Mesendoderm (in vitro differentiated cells): ENCODE measurements around the gene KIF3A.

ENCODE experiments used
- DNase-seq: peaks from one replicate; pipeline ENCODE4 v3.0.0; 2013
- H2AK5ac ChIP-seq: 2 replicates; pipeline ENCODE4 v1.6.1; 2013; ENCODE audit warnings: low read length, inconsistent platforms
- H2BK120ac ChIP-seq: 2 replicates; pipeline ENCODE4 v1.6.1; 2013; ENCODE audit warnings: low read depth, mild to moderate bottlenecking, low read length, moderate library complexity, mixed read lengths
- H2BK15ac ChIP-seq: replicated peaks from 2 replicates; pipeline ENCODE4 v1.6.1; 2013; ENCODE audit warnings: low read depth, mild to moderate bottlenecking, moderate library complexity
- H2BK5ac ChIP-seq: 2 replicates; pipeline ENCODE4 v1.6.1; 2013; ENCODE audit warnings: low read length, inconsistent platforms
- H3K18ac ChIP-seq: 2 replicates; pipeline ENCODE4 v1.6.1; 2013; ENCODE audit warnings: mild to moderate bottlenecking, low read length, mixed read lengths
- H3K23ac ChIP-seq: one replicate; pipeline ENCODE4 v1.6.1; 2013; ENCODE audit warnings: low read length
- H3K27ac ChIP-seq: 2 replicates; pipeline ENCODE4 v1.5.1; 2013; ENCODE audit warnings: low read depth, mild to moderate bottlenecking, inconsistent platforms, low read length, moderate library complexity
- H3K27me3 ChIP-seq: 2 replicates; pipeline ENCODE4 v1.6.1; 2013; ENCODE audit warnings: low read length, control low read depth, mild to moderate bottlenecking, inconsistent platforms; ENCODE audit not compliant: insufficient read depth, poor library complexity
- H3K36me3 ChIP-seq: 2 replicates; pipeline ENCODE4 v1.6.1; 2013; ENCODE audit warnings: low read length, inconsistent platforms; ENCODE audit not compliant: control insufficient read depth, insufficient read depth
- H3K4ac ChIP-seq: one replicate; pipeline ENCODE4 v1.6.1; 2013; ENCODE audit warnings: low read depth, mild to moderate bottlenecking, low read length, moderate library complexity
- H3K4me1 ChIP-seq: 2 replicates; pipeline ENCODE4 v1.6.1; 2013; ENCODE audit warnings: low read depth, low read length, inconsistent platforms; ENCODE audit not compliant: control insufficient read depth
- H3K4me2 ChIP-seq: 2 replicates; pipeline ENCODE4 v1.6.1; 2013; ENCODE audit warnings: low read length
- H3K4me3 ChIP-seq: 2 replicates; pipeline ENCODE4 v1.5.1; 2013; ENCODE audit warnings: mild to moderate bottlenecking, low read length
- H3K56ac ChIP-seq: one replicate; pipeline ENCODE4 v1.6.1; 2013; ENCODE audit warnings: low read length
- H3K79me1 ChIP-seq: 2 replicates; pipeline ENCODE4 v1.6.1; 2013; ENCODE audit warnings: low read length, inconsistent platforms
- H3K79me2 ChIP-seq: 2 replicates; pipeline ENCODE4 v1.6.1; 2013; ENCODE audit warnings: mild to moderate bottlenecking, low read length; ENCODE audit not compliant: control insufficient read depth, insufficient read depth
- H3K9ac ChIP-seq: 2 replicates; pipeline ENCODE4 v1.6.1; 2013; ENCODE audit warnings: low read length, inconsistent platforms
- H4K5ac ChIP-seq: one replicate; pipeline ENCODE4 v1.6.1; 2013; ENCODE audit warnings: low read length
- H4K8ac ChIP-seq: one replicate; pipeline ENCODE4 v1.6.1; 2013; ENCODE audit warnings: low read depth, mild to moderate bottlenecking, control low read depth, low read length, moderate library complexity
- WGBS: extraction: QIAGEN DNeasy Blood & Tissue Kit; methylation state at CpG from one replicate; pipeline ENCODE4 v1.1.7; 2013; ENCODE audit warnings: low lambda C conversion rate, missing lambda C conversion rate; ENCODE audit not compliant: insufficient coverage; ENCODE audit errors: extremely low coverage; 5-methylcytosine and 5-hydroxymethylcytosine counted together

KIF3A gene

DNA sequence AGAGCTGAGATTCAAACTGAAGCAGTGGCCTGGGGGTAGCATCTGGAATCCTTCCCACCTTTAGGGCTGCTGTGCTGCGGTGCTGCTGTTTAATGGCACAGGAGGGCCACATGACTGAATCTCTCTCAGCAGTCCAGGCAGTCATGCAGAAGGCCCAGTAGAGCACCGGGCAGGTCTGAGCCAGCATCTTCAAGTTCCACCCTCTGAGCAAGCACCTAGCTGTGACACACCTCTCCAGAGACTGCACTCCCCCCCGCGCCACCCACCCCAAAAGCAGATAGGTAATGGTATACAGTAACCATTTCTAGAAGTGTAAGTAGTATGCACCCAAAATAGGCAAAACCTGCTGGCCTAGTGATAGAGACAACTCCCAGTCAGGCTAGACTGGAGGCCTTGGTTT lies 55.4 kb downstream of the KIF3A start:
- H2BK120ac ChIP-seq: no peak overlapping the region
- H3K4ac ChIP-seq: no peak overlapping the region
- H2BK5ac ChIP-seq: no peak overlapping the region
- H2AK5ac ChIP-seq: no peak overlapping the region
- no CpG with 5 or more reads among the region's 4 CpGs for WGBS
- H3K9ac ChIP-seq: no peak overlapping the region
- H3K18ac ChIP-seq: no peak overlapping the region
- H3K27me3 ChIP-seq: no peaks in the 10 kb centered on the region
- H3K4me2 ChIP-seq: no peak overlapping the region
- no peak overlapping the region for H3K56ac ChIP-seq
- H3K4me3 ChIP-seq: no peak overlapping the region
- H3K79me2 ChIP-seq: no peaks in the 10 kb centered on the region
- no peak overlapping the region for H3K27ac ChIP-seq
- no peak for DNase-seq
- no peaks in the 10 kb centered on the region for H3K79me1 ChIP-seq
- no peak overlapping the region for H3K23ac ChIP-seq
- H4K5ac ChIP-seq: no peak overlapping the region
- H2BK15ac ChIP-seq: no peak overlapping the region
- H3K36me3 ChIP-seq: no peaks in the 10 kb centered on the region
- no peak overlapping the region for H4K8ac ChIP-seq
- H3K4me1 ChIP-seq: no peaks in the 10 kb centered on the region

DNA sequence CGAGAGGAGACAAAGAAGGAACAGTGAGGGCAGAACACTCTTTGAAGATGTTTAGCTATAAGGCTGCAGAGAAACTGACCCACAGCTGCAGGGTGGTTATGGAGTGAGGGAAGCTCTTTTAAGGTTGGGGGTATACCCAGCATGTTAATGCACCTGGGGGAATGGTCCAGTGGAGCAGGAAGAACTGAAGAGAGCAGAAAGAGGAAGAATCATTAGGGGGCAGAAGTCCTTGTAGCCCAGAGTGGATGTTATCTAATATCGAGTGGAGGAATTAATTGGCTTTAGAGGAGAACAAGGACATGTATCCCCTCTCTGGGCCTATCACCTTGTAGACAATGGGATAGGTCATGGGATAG lies 55.9 kb downstream of the KIF3A start:
- Histone ChIP-seq H3K79me2 (no peaks in the 10 kb centered on the region), H2AK5ac (no peak overlapping the region), H3K4me2 (no peak overlapping the region), H3K18ac (no peak overlapping the region), H2BK15ac (no peak overlapping the region), H3K79me1 (no peaks in the 10 kb centered on the region), H3K23ac (no peak overlapping the region), H3K4me3 (no peak overlapping the region), H2BK120ac (no peak overlapping the region), H3K9ac (no peak overlapping the region), H3K36me3 (no peaks in the 10 kb centered on the region), H3K4me1 (no peaks in the 10 kb centered on the region), H3K56ac (no peak overlapping the region), H3K27me3 (no peaks in the 10 kb centered on the region), H4K5ac (no peak overlapping the region), H3K4ac (no peak overlapping the region), H4K8ac (no peak overlapping the region), H3K27ac (no peak overlapping the region), H2BK5ac (no peak overlapping the region)
- no CpG with 5 or more reads among the region's 2 CpGs for WGBS
- DNase-seq: no peak

DNA sequence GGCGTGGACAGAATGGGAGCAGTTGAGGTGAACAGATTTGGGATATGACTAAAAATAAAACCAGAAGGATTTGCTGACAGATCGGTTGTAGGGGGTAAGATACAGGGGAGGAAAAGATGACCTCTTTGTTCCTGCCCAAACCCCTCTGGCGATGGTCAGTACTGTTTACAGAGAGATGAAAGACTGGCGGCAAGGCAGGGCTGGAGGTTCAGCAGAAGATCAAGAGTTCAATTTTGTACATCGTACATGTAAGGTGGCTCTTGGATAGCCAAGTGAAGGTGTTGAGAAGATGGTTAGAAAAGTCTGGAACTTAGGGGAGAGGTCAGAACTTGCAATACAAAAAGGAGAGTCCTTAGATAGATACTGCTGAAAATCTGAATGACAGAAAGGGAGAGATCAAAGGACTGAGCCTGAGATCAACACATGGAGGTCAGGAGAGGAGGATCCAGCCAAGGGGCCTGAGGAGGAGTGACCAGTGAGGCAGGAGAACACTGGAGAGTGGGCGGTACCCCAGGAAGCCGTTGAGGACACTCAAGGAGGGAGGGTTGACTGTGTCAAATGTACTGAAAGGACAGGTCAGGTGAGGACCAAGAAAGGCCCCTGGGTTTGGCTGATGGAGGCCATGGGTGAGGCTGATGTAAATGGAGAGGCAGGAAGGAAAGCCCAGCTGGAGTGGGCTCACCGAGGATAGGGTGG lies 56.4 kb downstream of the KIF3A start:
- H3K18ac ChIP-seq: no peak overlapping the region
- H3K9ac ChIP-seq: no peak overlapping the region
- H2AK5ac ChIP-seq: no peak overlapping the region
- H3K4me1 ChIP-seq: no peaks in the 10 kb centered on the region
- no peaks in the 10 kb centered on the region for H3K27me3 ChIP-seq
- H3K4me2 ChIP-seq: no peak overlapping the region
- no peak overlapping the region for H4K5ac ChIP-seq
- no peak overlapping the region for H2BK15ac ChIP-seq
- WGBS: no CpG with 5 or more reads among the region's 8 CpGs
- no peaks in the 10 kb centered on the region for H3K79me1 ChIP-seq
- DNase-seq: no peak
- H3K27ac ChIP-seq: no peak overlapping the region
- no peak overlapping the region for H4K8ac ChIP-seq
- H3K23ac ChIP-seq: no peak overlapping the region
- H2BK5ac ChIP-seq: no peak overlapping the region
- no peak overlapping the region for H3K56ac ChIP-seq
- H3K4me3 ChIP-seq: no peak overlapping the region
- H3K36me3 ChIP-seq: no peaks in the 10 kb centered on the region
- no peak overlapping the region for H3K4ac ChIP-seq
- no peaks in the 10 kb centered on the region for H3K79me2 ChIP-seq
- no peak overlapping the region for H2BK120ac ChIP-seq

DNA sequence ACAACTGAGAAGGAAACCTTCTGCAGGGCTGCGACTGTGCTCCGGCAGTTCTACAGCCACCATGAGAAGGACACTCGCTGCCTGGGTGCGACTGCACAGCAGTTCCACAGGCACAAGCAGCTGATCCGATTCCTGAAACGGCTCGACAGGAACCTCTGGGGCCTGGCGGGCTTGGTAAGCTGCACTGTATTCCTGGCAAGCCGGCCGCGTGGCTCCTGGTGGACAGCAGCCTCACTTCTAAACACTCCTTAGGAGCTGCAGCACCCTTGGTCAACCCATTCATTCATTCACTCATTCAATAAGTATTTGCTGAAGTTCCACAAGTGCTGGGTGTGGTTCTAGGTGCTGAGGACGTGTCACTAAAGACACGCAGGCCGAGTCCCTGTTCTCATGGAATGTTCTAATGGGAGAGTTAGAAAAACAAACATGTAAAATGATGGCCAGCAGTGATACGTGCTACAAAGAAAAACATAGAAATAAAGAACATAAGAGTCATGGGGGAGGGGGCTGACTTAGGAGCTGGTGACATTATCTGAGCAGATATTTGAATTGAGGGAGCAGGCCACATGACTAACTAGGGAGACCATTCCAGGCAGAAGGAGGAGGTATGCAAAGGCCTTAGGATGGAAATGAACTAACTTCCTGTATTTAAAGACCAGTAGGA lies 57.5 kb downstream of the KIF3A start:
- WGBS: no CpG with 5 or more reads among the region's 15 CpGs
- no peaks in the 10 kb centered on the region for H3K36me3 ChIP-seq
- H2BK5ac ChIP-seq: no peak overlapping the region
- H3K79me2 ChIP-seq: no peaks in the 10 kb centered on the region
- no peak overlapping the region for H2BK15ac ChIP-seq
- H3K18ac ChIP-seq: no peak overlapping the region
- H2AK5ac ChIP-seq: no peak overlapping the region
- no peak overlapping the region for H3K4me3 ChIP-seq
- H3K27me3 ChIP-seq: no peaks in the 10 kb centered on the region
- H4K8ac ChIP-seq: no peak overlapping the region
- H3K23ac ChIP-seq: no peak overlapping the region
- H3K9ac ChIP-seq: no peak overlapping the region
- H2BK120ac ChIP-seq: no peak overlapping the region
- no peaks in the 10 kb centered on the region for H3K4me1 ChIP-seq
- H3K4ac ChIP-seq: no peak overlapping the region
- no peak overlapping the region for H4K5ac ChIP-seq
- DNase-seq: no peak
- H3K56ac ChIP-seq: no peak overlapping the region
- no peaks in the 10 kb centered on the region for H3K79me1 ChIP-seq
- H3K4me2 ChIP-seq: no peak overlapping the region
- no peak overlapping the region for H3K27ac ChIP-seq

DNA sequence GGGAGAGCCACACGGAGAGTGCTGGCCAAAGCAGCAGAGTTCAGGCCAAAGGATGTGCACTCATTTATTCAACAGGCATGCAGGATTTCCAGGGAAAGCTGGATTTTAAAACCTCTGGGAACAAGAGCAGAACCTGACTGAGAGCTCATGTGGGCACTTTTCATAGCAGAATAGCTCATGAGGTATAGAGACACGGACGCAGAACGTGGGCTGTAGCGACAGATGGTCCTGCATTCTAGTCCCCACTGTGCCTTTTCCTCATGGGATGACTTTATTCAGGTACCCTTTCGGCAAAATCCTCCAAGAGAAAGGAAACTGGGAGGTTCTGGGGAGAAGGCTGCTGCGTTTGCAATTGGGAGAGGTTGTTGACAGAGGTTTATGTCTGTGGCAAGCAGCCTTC lies 58.2 kb downstream of the KIF3A start:
- Histone ChIP-seq H3K4me3 (no peak overlapping the region), H2AK5ac (no peak overlapping the region), H3K56ac (no peak overlapping the region), H3K4me1 (no peaks in the 10 kb centered on the region), H3K27me3 (no peaks in the 10 kb centered on the region), H2BK5ac (no peak overlapping the region), H3K27ac (no peak overlapping the region), H4K5ac (no peak overlapping the region), H4K8ac (no peak overlapping the region), H3K18ac (no peak overlapping the region), H3K4me2 (no peak overlapping the region), H3K79me2 (no peaks in the 10 kb centered on the region), H2BK120ac (no peak overlapping the region), H3K4ac (no peak overlapping the region), H2BK15ac (no peak overlapping the region), H3K9ac (no peak overlapping the region), H3K79me1 (no peaks in the 10 kb centered on the region), H3K36me3 (no peaks in the 10 kb centered on the region), H3K23ac (no peak overlapping the region)
- WGBS: no CpG with 5 or more reads among the region's 7 CpGs
- no peak for DNase-seq

DNA sequence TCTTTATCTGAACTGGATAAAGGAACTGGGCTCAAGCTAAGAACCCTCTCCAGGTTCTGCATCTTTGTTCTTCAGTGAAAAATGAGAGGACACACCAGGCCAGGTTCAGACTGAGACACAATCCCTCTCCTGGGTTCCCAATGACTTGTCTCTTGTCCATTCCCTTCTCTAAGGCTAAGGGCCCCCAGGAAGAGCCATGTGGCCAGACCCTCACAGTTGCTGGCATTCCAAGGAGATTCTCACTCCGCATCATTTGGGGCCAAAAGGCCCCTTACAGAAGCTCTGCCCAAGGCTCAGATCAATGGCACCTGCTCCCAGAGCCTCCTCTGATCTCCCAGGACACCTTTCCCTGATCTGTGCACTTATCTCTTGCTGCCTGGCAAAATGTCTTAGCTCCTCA lies 58.6 kb downstream of the KIF3A start:
- Histone ChIP-seq H2BK15ac (no peak overlapping the region), H3K56ac (no peak overlapping the region), H3K4me1 (no peaks in the 10 kb centered on the region), H2AK5ac (no peak overlapping the region), H3K36me3 (no peaks in the 10 kb centered on the region), H3K4ac (no peak overlapping the region), H3K79me1 (no peaks in the 10 kb centered on the region), H3K27ac (no peak overlapping the region), H4K8ac (no peak overlapping the region), H3K27me3 (no peaks in the 10 kb centered on the region), H3K23ac (no peak overlapping the region), H3K4me3 (no peak overlapping the region), H3K18ac (no peak overlapping the region), H2BK5ac (no peak overlapping the region), H3K9ac (no peak overlapping the region), H4K5ac (no peak overlapping the region), H2BK120ac (no peak overlapping the region), H3K79me2 (no peaks in the 10 kb centered on the region), H3K4me2 (no peak overlapping the region)
- WGBS: no CpG with 5 or more reads among the region's 1 CpG
- DNase-seq: no peak
